HL-60 (cell line): ENCODE measurements around the gene C2CD4C.

Experiments
- DNase-seq, 2 experiments: peaks; one replicate each; pipeline ENCODE4 v3.0.0-alpha.2; 2010 to 2020; ENCODE audit warnings: low read depth in 1 of 2, low spot score in 1 of 2
- H3K27ac ChIP-seq: fragments of 250-450 bp; sonication (Bioruptor Pico); replicated peaks from 2 replicates; pipeline ENCODE4 v1.5.1; 2020; ENCODE audit warnings: mild to moderate bottlenecking, moderate library complexity
- H3K27me3 ChIP-seq: fragments of 250-450 bp; sonication (Bioruptor Pico); 2 replicates; pipeline ENCODE4 v1.5.1; 2021; ENCODE audit warnings: mild to moderate bottlenecking, moderate library complexity; ENCODE audit not compliant: insufficient read depth, poor library complexity, severe bottlenecking
- H3K4me3 ChIP-seq: replicated peaks from 2 replicates; pipeline ENCODE4 v1.5.1; 2011; ENCODE audit warnings: mild to moderate bottlenecking, control low read depth, low read length; ENCODE audit not compliant: insufficient read depth
- CTCF ChIP-seq: IDR thresholded peaks from one replicate; pipeline ENCODE4 v1.5.1; 2011; ENCODE audit warnings: low read length, control low read depth, inconsistent platforms; ENCODE audit not compliant: insufficient read depth
- GABPA ChIP-seq: IDR thresholded peaks from 2 replicates; pipeline ENCODE4 v1.6.1; 2012; ENCODE audit warnings: low read depth
- POLR2AphosphoS5 ChIP-seq: IDR thresholded peaks from 2 replicates; pipeline ENCODE4 v1.6.1; 2012; ENCODE audit warnings: low read depth
- REST ChIP-seq: IDR thresholded peaks from 2 replicates; pipeline ENCODE4 v1.6.1; 2012; ENCODE audit warnings: low read depth; ENCODE audit not compliant: insufficient replicate concordance
- SPI1 ChIP-seq: IDR thresholded peaks from 2 replicates; pipeline ENCODE4 v1.6.1; 2012; ENCODE audit warnings: low read depth, mild to moderate bottlenecking, borderline replicate concordance
- long read RNA-seq: library from polyadenylated mRNA; unstranded; transcript quantifications from one replicate; pipeline ENCODE4 v2.0.0, GENCODE V29; 2020

The C2CD4C gene
- long read RNA-seq = 0 reads

GRCh38 chr19:408902-409515, at the start of gene C2CD4C:
Gene C2CD4C, minus strand, starts transcription at chr19:409147. Its CDS starts 786 bp downstream, at chr19:408361.
- no peak for TF ChIP-seq POLR2AphosphoS5
- no peak for TF ChIP-seq GABPA
- no peak for TF ChIP-seq SPI1
- Histone ChIP-seq H3K27me3 (peaks cover 21% of the 10 kb centered on the region), H3K4me3 (no peak within 1 kb of the TSS), H3K27ac (no peak within 1 kb of the TSS)
- DNase-seq = no peak

- no peak for DNase-seq
- H3K27ac ChIP-seq = no peak overlapping the region
- no peak for TF ChIP-seq CTCF
- no peak for TF ChIP-seq GABPA
- no peak for TF ChIP-seq POLR2AphosphoS5
- no peak for TF ChIP-seq SPI1
- no peak for TF ChIP-seq REST
Observed at GRCh38 chr19:458091-459042, 49.4 kb upstream of the C2CD4C start.

GRCh38 chr19:457636-458035, 48.7 kb upstream of the C2CD4C start:
- no peak overlapping the region for H3K4me3 ChIP-seq
- TF ChIP-seq POLR2AphosphoS5 (no peak), SPI1 (no peak), GABPA (no peak), REST (no peak), CTCF (no peak)
- no peak overlapping the region for H3K27ac ChIP-seq
- H3K27me3 ChIP-seq = peaks cover 18% of the 10 kb centered on the region
- DNase-seq = no peak

More at GRCh38 chr19:458091-459042, 49.4 kb upstream of the C2CD4C start:
- Histone ChIP-seq H3K4me3 (no peak overlapping the region), H3K27me3 (peaks cover 20% of the 10 kb centered on the region)

- Histone ChIP-seq H3K27ac (no peak overlapping the region), H3K4me3 (no peak overlapping the region), H3K27me3 (peaks cover 10% of the 10 kb centered on the region)
- TF ChIP-seq REST (no peak), SPI1 (no peak), CTCF (no peak)
- no peak for DNase-seq
Observed at GRCh38 chr19:456547-457110, 47.7 kb upstream of the C2CD4C start.
